SK-N-MC (cell line): ENCODE data around the gene PDZK1.

Source experiments
- EZH2 ChIP-seq: fragments of 200-600 bp; sonication (generic); IDR thresholded peaks from one replicate; pipeline ENCODE4 v1.6.1; 2017; ENCODE audit warnings: antibody characterized with exemption
- POLR2AphosphoS5 ChIP-seq: IDR thresholded peaks from 2 replicates; pipeline ENCODE4 v1.6.1; 2012; ENCODE audit warnings: mild to moderate bottlenecking, low read depth, low read length, borderline replicate concordance

- no peak for TF ChIP-seq EZH2
- no peak for TF ChIP-seq POLR2AphosphoS5
These were observed 3.3 kb upstream of the PDZK1 start for GRCh38 chr1:145710291-145711027.
